GM13977 (cell line): ENCODE data around the gene MACIR.

Experiments used
- DNase-seq: peaks from one replicate; pipeline ENCODE4 v3.0.0; 2012; ENCODE audit warnings: low spot score
- in situ Hi-C: fragments of 300-500 bp; cut with MboI; formaldehyde crosslinking; loops from one replicate; pipeline ENCODE4 v1.12.0; 2022; ENCODE audit warnings: low sequenced_read_pairs, low pct_unique_long_range_greater_than_20kb, mixed read lengths, inconsistent platforms; ENCODE audit not compliant: unreplicated experiment
- TF ChIP-seq, protein P1 (sequence below): IDR thresholded peaks from 2 replicates; pipeline ENCODE4 v1.5.1; 2012; ENCODE audit warnings: mild to moderate bottlenecking, control low read depth; ENCODE audit not compliant: insufficient read depth; ENCODE audit errors: extremely low read depth, missing control alignments

MACIR gene

DNA sequence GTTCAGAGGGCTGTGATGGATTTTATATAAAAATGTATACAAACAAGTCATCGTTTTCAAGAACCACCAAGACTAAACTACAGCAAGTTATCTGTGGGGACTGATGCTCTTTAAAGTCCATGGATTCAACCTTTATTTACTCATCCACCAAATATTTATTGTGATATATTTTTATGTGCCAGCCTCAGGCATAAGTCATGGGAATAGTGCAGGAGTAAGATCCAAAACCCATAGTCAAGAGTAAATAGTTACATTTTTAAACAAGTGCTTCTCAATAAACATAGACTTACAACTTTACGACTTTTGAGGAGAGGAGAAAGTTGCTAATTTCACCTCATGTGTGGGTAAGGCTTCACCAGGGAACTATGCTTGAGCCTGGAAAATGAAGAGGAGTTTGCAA lies 24.6 kb downstream of the MACIR start:
- TF ChIP-seq, protein P1, sequence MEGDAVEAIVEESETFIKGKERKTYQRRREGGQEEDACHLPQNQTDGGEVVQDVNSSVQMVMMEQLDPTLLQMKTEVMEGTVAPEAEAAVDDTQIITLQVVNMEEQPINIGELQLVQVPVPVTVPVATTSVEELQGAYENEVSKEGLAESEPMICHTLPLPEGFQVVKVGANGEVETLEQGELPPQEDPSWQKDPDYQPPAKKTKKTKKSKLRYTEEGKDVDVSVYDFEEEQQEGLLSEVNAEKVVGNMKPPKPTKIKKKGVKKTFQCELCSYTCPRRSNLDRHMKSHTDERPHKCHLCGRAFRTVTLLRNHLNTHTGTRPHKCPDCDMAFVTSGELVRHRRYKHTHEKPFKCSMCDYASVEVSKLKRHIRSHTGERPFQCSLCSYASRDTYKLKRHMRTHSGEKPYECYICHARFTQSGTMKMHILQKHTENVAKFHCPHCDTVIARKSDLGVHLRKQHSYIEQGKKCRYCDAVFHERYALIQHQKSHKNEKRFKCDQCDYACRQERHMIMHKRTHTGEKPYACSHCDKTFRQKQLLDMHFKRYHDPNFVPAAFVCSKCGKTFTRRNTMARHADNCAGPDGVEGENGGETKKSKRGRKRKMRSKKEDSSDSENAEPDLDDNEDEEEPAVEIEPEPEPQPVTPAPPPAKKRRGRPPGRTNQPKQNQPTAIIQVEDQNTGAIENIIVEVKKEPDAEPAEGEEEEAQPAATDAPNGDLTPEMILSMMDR = no peak
- in situ Hi-C loops = no loop called here

DNA sequence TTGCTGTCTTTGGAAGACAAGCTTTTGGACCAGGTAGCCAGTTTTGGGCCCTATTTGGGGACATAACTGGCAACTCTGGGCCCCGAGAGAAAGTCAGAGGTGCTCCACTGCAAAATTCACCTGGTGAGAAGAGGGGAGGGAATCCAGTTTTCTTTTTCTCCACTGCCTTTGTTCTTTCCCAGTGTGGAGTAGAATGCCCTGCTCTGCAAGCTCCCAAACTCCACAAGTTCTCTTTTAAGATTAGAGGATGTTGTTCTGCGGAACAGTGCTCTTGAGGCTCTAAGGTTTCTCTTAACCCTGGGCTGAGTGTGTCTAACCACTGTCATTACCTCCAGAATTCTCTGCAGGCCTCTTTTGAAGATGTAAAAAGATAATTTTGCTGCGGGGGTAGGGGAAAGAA lies 25.3 kb downstream of the MACIR start:
- in situ Hi-C loops = no loop called here
- DNase-seq = no peak
- TF ChIP-seq, protein P1 = no peak

More for the DNA sequence above, 24.6 kb downstream of the MACIR start:
- DNase-seq = no peak

DNA sequence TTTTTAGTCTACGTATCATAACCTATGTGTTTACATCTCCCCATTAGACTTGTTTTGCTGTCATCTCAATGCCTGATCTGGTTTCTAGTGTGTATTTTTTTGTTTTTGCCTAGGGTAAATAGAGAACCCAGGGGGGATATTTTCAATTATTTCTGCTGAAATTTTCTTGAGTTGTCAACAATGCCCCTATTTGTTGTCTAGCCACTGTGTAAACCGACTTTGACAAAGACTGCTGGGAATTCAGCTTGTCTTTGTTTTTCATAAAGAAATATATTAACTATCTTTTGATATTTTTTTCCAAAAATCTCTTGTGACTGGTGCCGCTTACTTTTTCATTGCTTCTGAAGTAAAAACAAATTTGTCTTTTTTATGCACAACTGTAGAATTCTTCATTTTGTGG lies 28.1 kb downstream of the MACIR start:
- TF ChIP-seq, protein P1 = no peak
- DNase-seq = no peak
- in situ Hi-C loops = no loop called here

DNA sequence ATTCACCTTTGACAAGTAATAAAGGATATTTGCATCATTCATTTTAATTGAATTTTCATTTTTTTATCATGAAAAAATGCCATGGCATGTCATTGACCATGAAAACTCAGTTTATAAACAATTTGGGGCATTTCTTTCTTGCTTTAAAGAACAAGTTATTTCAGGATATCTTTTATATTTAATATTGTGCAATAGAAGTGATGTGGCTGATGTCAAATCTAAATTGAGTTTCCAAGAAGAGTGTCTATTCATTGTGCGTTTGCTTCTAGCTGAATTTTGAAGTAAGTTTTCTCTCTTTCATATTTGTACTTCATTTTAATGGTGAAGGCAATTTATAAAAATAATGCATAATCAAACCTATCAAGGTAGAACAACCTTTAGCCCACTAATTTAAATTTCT lies 30.5 kb downstream of the MACIR start:
- in situ Hi-C loops = no loop called here
- no peak for DNase-seq
- TF ChIP-seq, protein P1 = no peak

DNA sequence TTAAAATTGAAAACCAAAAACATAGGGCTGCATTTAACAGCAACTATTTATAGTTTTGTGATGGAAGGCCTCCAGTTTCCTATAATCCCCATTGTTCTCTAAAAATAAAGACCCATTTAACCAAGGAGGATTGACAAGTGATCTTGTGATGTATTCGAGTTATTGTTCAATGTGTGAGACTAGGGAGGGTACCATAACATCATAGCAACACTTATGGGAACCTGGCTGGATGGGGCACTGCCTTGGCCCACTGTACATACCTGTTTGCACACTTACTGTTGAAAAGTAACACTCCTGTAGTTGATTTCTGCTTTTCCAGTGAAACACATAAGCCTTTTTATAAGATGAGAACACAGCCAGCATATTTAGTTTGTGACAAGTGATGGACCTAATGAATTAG lies 32.3 kb downstream of the MACIR start:
- TF ChIP-seq, protein P1 = no peak

DNA sequence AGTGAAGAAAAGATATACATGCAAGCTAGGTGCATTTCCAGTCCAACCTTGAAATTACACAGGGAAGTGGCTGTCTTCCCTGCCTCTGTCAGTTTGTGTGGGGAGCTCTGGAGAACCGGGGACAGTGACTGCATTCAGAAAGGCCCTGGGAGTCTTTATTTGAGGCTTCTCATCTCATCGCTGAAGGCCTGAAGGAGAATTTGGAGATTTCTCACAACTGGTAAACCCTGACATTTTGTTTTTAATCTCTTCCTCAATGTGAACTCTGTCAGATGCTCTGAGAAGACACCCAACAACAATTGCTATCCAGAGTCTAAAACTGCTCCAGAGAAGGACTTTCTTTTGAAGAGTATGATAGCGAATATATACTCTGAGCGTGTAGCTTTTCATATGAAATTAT lies 33.0 kb downstream of the MACIR start:
- TF ChIP-seq, protein P1 = no peak
- in situ Hi-C loops = no loop called here
- no peak for DNase-seq

More for the DNA sequence above, 32.3 kb downstream of the MACIR start:
- DNase-seq = no peak
- in situ Hi-C loops = no loop called here

DNA sequence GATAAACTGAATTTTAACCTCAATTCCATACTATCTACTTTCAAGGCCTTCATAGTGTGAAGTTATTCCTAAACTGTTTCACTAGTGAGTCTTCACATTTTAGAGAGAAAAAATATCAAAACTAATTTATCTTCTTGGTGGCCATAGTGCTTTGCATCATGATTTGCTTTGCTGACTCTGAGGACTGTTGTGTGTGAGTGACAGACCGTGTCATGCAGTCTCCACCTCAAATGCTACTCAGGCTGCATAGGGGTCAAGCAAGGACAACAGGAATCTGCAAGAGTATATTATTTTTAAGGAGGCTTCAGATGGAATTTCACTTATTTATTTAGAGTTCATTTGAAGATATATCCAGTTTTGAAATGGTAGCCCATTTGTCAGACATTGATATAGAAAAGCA lies 34.5 kb downstream of the MACIR start:
- DNase-seq = no peak
- in situ Hi-C loops = no loop called here
- TF ChIP-seq, protein P1 = no peak
